GM23338 (cell line): Measurements from ENCODE around the gene PRAMEF1. TPM values are rescaled to one million over a fixed set of nuclear protein-coding genes. Genes with fewer than 3 reads are reported as not detected.

Experiments used
- ATAC-seq: fragments of 200-7000 bp; cut with Tn5 transposase; 3 replicates; pipeline ENCODE4 v1.9.1; 2020
- DNase-seq: peaks from one replicate; pipeline ENCODE4 v3.0.0-alpha.2; 2015; ENCODE audit warnings: low spot score
- H2AFZ ChIP-seq: fragments of 200-600 bp; sonication (generic); 2 replicates; pipeline ENCODE4 v1.8.0; 2016; ENCODE audit warnings: antibody characterized with exemption, mild to moderate bottlenecking, moderate library complexity
- H3F3A ChIP-seq: fragments of 200-600 bp; sonication (generic); replicated peaks from 2 replicates; pipeline ENCODE4 v1.8.0; 2017; ENCODE audit warnings: antibody characterized with exemption, mixed run types, low read depth
- H3K27ac ChIP-seq: fragments of 200-600 bp; sonication (generic); 2 replicates; pipeline ENCODE4 v1.6.1; 2016; ENCODE audit warnings: low read depth
- H3K27me3 ChIP-seq: fragments of 200-600 bp; sonication (generic); 2 replicates; pipeline ENCODE4 v1.8.0; 2016; ENCODE audit warnings: mild to moderate bottlenecking, mixed run types, moderate library complexity; ENCODE audit not compliant: insufficient read depth
- H3K36me3 ChIP-seq: fragments of 200-600 bp; sonication (generic); 2 replicates; pipeline ENCODE4 v1.8.0; 2016; ENCODE audit warnings: mild to moderate bottlenecking; ENCODE audit not compliant: insufficient read depth
- H3K4me1 ChIP-seq: fragments of 200-600 bp; sonication (generic); 2 replicates; pipeline ENCODE4 v1.8.0; 2016; ENCODE audit warnings: mild to moderate bottlenecking, moderate library complexity; ENCODE audit not compliant: insufficient read depth
- H3K4me2 ChIP-seq: fragments of 200-600 bp; sonication (generic); 2 replicates; pipeline ENCODE4 v1.7.1; 2017; ENCODE audit warnings: mixed run types
- H3K4me3 ChIP-seq: fragments of 200-600 bp; sonication (generic); 2 replicates; pipeline ENCODE4 v1.6.1; 2016; ENCODE audit warnings: mixed run types
- H3K79me2 ChIP-seq: fragments of 200-600 bp; sonication (generic); replicated peaks from 2 replicates; pipeline ENCODE4 v1.8.0; 2017; ENCODE audit warnings: mild to moderate bottlenecking; ENCODE audit not compliant: insufficient read depth
- H3K9me2 ChIP-seq: fragments of 200-600 bp; sonication (generic); 2 replicates; pipeline ENCODE4 v1.8.0; 2017; ENCODE audit not compliant: insufficient read depth
- H4K20me1 ChIP-seq: fragments of 200-600 bp; sonication (generic); replicated peaks from 2 replicates; pipeline ENCODE4 v1.8.0; 2017; ENCODE audit warnings: mild to moderate bottlenecking; ENCODE audit not compliant: insufficient read depth
- H3K27ac Mint-ChIP-seq: 2 replicates; pipeline ENCODE4 v1.8.0; 2020; ENCODE audit warnings: inconsistent platforms, mild to moderate bottlenecking, moderate library complexity, mixed read lengths
- H3K27me3 Mint-ChIP-seq: 3 replicates; pipeline ENCODE4 v1.8.0; 2022; ENCODE audit warnings: low read depth, mild to moderate bottlenecking, moderate library complexity, mixed read lengths, inconsistent platforms; ENCODE audit not compliant: insufficient read depth, poor library complexity
- H3K36me3 Mint-ChIP-seq: 3 replicates; pipeline ENCODE4 v1.8.0; 2021; ENCODE audit warnings: low read depth, mild to moderate bottlenecking, inconsistent platforms, moderate library complexity, mixed read lengths
- H3K4me1 Mint-ChIP-seq: 3 replicates; pipeline ENCODE4 v1.8.0; 2020; ENCODE audit warnings: mild to moderate bottlenecking, inconsistent platforms, mixed read lengths
- H3K4me3 Mint-ChIP-seq: 3 replicates; pipeline ENCODE4 v1.8.0; 2021; ENCODE audit warnings: moderate library complexity, mild to moderate bottlenecking, inconsistent platforms, mixed read lengths
- H3K9me3 Mint-ChIP-seq: 3 replicates; pipeline ENCODE4 v1.8.0; 2020; ENCODE audit warnings: moderate library complexity, mild to moderate bottlenecking, inconsistent platforms, mixed read lengths
- CREB1 ChIP-seq: fragments of 250-450 bp; sonication (Bioruptor Pico); IDR thresholded peaks from 2 replicates; pipeline ENCODE4 v1.5.0; 2020; ENCODE audit warnings: low read depth, mild to moderate bottlenecking, moderate library complexity
- CTCF ChIP-seq, 2 experiments: fragments of 200-600 bp in 1 of 2; sonication (generic) in 1 of 2; conservative IDR thresholded peaks; 2 replicates each; pipeline versions ENCODE4 v1.5.1 to v1.6.1; 2016 to 2017; ENCODE audit warnings: antibody characterized with exemption in 2 of 2, low read depth in 2 of 2, mild to moderate bottlenecking in 2 of 2, moderate library complexity in 1 of 2
- EZH2 ChIP-seq: fragments of 200-600 bp; sonication (generic); IDR thresholded peaks from one replicate; pipeline ENCODE4 v1.8.0; 2017; ENCODE audit warnings: antibody characterized with exemption, mild to moderate bottlenecking, low read depth; ENCODE audit not compliant: unreplicated experiment
- EZH2phosphoT487 ChIP-seq: fragments of 200-600 bp; sonication (generic); IDR thresholded peaks from one replicate; pipeline ENCODE4 v1.8.1; 2018; ENCODE audit warnings: antibody characterized with exemption; ENCODE audit not compliant: unreplicated experiment
- JUNB ChIP-seq: IDR thresholded peaks from one replicate; pipeline ENCODE4 v1.6.1; 2016; ENCODE audit warnings: antibody characterized with exemption; ENCODE audit not compliant: unreplicated experiment
- NANOG ChIP-seq: IDR thresholded peaks from 2 replicates; pipeline ENCODE4 v1.6.1; 2016; ENCODE audit warnings: antibody characterized with exemption, borderline replicate concordance
- POLR2AphosphoS5 ChIP-seq: IDR thresholded peaks from 2 replicates; pipeline ENCODE4 v1.6.1; 2016; ENCODE audit warnings: antibody characterized with exemption, low read depth
- STAT1 ChIP-seq: IDR thresholded peaks from one replicate; pipeline ENCODE4 v1.6.1; 2016; ENCODE audit warnings: antibody characterized with exemption; ENCODE audit not compliant: unreplicated experiment
- ZNF114 ChIP-seq: fragments of 250-450 bp; sonication (Bioruptor Pico); IDR thresholded peaks from 2 replicates; pipeline ENCODE4 v1.5.0; 2020; ENCODE audit warnings: mild to moderate bottlenecking, moderate library complexity
- ZNF331 ChIP-seq: fragments of 250-450 bp; sonication (Bioruptor Pico); IDR thresholded peaks from 2 replicates; pipeline ENCODE4 v1.5.0; 2020; ENCODE audit warnings: low read depth, mild to moderate bottlenecking, moderate library complexity
- polyA plus RNA-seq: library from polyadenylated mRNA; unstranded; fragments of >200 nt; fragmentation: Nextera tagmentation; extraction: Ambion mirVana; gene quantifications from 2 replicates; pipeline ENCODE4 v1.2.1, GENCODE V29; 2016
- total RNA-seq: library from RNA; depleted of rRNA; stranded (reverse); fragments of >200 nt; shearing (Covaris generic); gene quantifications from 2 replicates; pipeline ENCODE4 v1.2.3, GENCODE V29; 2014
- TF ChIP-seq, protein P1 (sequence below): IDR thresholded peaks from 2 replicates; pipeline ENCODE4 v1.6.1; 2016; ENCODE audit warnings: antibody characterized with exemption
- TF ChIP-seq, protein P2 (sequence below): IDR thresholded peaks from one replicate; pipeline ENCODE4 v1.6.1; 2018; ENCODE audit warnings: antibody characterized with exemption; ENCODE audit not compliant: unreplicated experiment

PRAMEF1 gene
- total and polyA plus RNA-seq, 2 experiments from 2014 or later: not detected

- DNase-seq (no peak), ATAC-seq (no peak)
- TF ChIP-seq EZH2phosphoT487: no peak
- TF ChIP-seq EZH2: no peak
- TF ChIP-seq POLR2AphosphoS5: no peak
- no peak for TF ChIP-seq CREB1 (CRISPR knock-in tag)
- TF ChIP-seq, protein P1, sequence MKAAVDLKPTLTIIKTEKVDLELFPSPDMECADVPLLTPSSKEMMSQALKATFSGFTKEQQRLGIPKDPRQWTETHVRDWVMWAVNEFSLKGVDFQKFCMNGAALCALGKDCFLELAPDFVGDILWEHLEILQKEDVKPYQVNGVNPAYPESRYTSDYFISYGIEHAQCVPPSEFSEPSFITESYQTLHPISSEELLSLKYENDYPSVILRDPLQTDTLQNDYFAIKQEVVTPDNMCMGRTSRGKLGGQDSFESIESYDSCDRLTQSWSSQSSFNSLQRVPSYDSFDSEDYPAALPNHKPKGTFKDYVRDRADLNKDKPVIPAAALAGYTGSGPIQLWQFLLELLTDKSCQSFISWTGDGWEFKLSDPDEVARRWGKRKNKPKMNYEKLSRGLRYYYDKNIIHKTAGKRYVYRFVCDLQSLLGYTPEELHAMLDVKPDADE: no peak
- TF ChIP-seq CTCF (conservative IDR thresholded peaks at IDR 0.05; ENCODE audit: low read depth in 2 of 2): no peak
- no peak for TF ChIP-seq JUNB
- TF ChIP-seq NANOG: no peak
- TF ChIP-seq STAT1: no peak
- no peak for TF ChIP-seq ZNF331 (CRISPR knock-in tag)
- TF ChIP-seq, protein P2, sequence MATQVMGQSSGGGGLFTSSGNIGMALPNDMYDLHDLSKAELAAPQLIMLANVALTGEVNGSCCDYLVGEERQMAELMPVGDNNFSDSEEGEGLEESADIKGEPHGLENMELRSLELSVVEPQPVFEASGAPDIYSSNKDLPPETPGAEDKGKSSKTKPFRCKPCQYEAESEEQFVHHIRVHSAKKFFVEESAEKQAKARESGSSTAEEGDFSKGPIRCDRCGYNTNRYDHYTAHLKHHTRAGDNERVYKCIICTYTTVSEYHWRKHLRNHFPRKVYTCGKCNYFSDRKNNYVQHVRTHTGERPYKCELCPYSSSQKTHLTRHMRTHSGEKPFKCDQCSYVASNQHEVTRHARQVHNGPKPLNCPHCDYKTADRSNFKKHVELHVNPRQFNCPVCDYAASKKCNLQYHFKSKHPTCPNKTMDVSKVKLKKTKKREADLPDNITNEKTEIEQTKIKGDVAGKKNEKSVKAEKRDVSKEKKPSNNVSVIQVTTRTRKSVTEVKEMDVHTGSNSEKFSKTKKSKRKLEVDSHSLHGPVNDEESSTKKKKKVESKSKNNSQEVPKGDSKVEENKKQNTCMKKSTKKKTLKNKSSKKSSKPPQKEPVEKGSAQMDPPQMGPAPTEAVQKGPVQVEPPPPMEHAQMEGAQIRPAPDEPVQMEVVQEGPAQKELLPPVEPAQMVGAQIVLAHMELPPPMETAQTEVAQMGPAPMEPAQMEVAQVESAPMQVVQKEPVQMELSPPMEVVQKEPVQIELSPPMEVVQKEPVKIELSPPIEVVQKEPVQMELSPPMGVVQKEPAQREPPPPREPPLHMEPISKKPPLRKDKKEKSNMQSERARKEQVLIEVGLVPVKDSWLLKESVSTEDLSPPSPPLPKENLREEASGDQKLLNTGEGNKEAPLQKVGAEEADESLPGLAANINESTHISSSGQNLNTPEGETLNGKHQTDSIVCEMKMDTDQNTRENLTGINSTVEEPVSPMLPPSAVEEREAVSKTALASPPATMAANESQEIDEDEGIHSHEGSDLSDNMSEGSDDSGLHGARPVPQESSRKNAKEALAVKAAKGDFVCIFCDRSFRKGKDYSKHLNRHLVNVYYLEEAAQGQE: no peak
- no peak for TF ChIP-seq ZNF114
- Histone ChIP-seq H4K20me1 (no peaks in the 10 kb centered on the region), H3K27ac (no peak overlapping the region), H3K4me2 (no peak overlapping the region), H3K36me3 (no peaks in the 10 kb centered on the region), H3K79me2 (no peaks in the 10 kb centered on the region), H3F3A (no peaks in the 10 kb centered on the region), H2AFZ (no peak overlapping the region), H3K4me3 (no peak overlapping the region), H3K27me3 (no peaks in the 10 kb centered on the region), H3K4me1 (no peaks in the 10 kb centered on the region), H3K9me2 (no peaks in the 10 kb centered on the region)
- Mint-ChIP-seq H3K9me3 (peaks cover 25% of the 10 kb centered on the region; the same call in 2 of the 3 replicates), H3K27ac (no peak overlapping the region), H3K27me3 (peaks cover 10% of the 10 kb centered on the region), H3K36me3 (no peaks in the 10 kb centered on the region), H3K4me1 (no peaks in the 10 kb centered on the region), H3K4me3 (no peak overlapping the region)
Measured at GRCh38 chr1:12770620-12771019, 20.6 kb upstream of the PRAMEF1 start.
